ENCODE measurements around the gene DLGAP1.
"Not testable (repeated sequence)": the region's sequence is repeated elsewhere in the genome, so short reads cannot be mapped to it uniquely, and the experiment has no call there.

DLGAP1 gene

GRCh38 chr18:3585656-3586509, 869.2 kb downstream of the DLGAP1 start:
- no peak for DNase-seq (ENCODE audit: low read depth in 2 of 2)

GRCh38 chr18:3584897-3585460, 870.1 kb downstream of the DLGAP1 start:
- DNase-seq (ENCODE audit: low read depth in 2 of 2), result no peak

- DNase-seq (ENCODE audit: low read depth in 2 of 2), result no peak
Observed at GRCh38 chr18:3584266-3584861, 870.7 kb downstream of the DLGAP1 start.

GRCh38 chr18:3583873-3584247, 871.2 kb downstream of the DLGAP1 start:
- no peak for DNase-seq (ENCODE audit: low read depth in 2 of 2)

DNA sequence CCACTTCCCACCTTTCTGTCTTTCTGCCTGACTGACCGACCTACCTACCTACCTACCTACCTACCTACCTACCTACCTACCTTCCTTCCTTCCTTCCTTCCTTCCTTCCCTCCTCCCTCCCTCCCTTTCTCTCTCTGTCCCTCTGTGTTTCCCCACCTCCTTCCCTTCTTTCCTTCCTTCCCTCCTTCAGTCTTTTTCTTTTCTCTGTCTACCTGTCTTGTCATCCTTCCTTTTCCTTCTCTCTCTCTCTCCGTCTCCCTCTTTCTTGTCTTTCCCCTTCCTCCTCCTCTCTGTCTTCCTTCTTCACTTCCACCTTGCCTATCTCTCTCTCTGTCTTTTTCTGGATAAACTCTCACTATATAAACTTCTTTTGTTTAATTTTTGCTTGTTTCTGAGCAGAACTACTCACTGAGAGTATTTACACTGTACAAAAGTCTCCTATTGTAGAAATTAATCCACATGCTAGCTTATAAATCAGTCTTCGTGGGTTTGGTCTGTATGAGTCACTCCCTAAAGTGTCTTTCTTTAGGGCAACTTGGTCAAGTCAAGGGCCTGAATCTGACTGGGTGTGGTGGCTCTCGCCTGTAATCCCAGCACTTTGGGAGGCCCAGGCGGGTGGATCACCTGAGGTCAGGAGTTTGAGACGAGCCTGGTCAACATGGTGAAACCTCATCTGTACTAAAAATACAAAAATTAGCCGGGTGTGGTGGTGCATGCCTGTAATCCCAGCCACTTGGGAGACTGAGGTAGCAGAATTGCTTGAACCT, 871.8 kb downstream of the DLGAP1 start:
- not testable (repeated sequence) for DNase-seq (ENCODE audit: low read depth in 2 of 2)

DNA sequence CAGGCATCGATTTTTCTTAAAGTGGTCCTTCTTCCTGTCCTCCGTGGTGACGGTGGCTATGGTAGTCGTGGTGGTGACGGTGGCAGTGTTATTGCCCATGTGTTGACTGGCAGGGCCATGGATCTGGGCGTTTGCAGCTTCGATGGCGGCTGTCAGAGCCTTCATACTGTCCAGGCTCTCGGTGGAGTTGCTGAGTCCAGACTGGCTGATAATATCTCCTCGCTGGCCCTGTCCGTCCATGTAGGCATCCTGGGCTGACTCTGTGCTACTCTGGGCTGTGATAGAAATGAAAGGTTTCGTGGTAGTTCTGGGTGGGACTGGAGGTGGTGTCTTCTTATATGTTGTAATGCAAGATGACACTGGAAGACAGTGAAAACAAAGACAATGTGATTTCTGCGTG, 873.2 kb downstream of the DLGAP1 start:
- no peak for DNase-seq (ENCODE audit: low read depth in 2 of 2)

GRCh38 chr18:3580523-3581025, 874.5 kb downstream of the DLGAP1 start:
- not testable (repeated sequence) for DNase-seq (ENCODE audit: low read depth in 2 of 2)

GRCh38 chr18:3579701-3580100, 875.4 kb downstream of the DLGAP1 start:
- no peak for DNase-seq (ENCODE audit: low read depth in 2 of 2)

GRCh38 chr18:3578621-3579020, 876.5 kb downstream of the DLGAP1 start:
- no peak for DNase-seq (ENCODE audit: low read depth in 2 of 2)

DNA sequence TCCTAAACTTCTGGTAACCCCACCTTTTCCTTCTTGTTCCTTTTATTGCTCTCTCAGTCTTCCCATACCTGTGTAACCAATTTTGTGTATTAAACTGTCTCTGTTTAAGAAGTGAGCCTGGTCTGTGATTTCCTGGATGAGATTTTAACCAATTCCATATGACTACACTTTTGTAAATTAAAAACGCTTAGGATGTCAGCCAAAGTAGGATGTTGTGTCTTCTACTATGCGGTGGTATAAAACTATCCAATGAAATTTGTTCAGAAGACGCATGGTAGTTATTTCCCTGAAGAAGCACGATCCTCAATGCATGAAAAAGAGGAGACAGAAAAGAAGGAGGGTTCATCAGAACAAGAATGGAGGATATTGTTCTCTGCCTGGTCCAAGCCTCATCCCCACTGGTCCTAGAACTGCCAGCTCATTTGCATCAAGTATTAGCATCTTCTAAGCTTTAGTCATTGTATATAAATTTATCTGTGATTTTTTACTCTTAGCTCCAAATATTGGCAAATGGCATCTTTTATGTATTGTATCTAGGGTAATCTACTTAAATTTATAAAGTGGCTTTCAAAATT, 877.7 kb downstream of the DLGAP1 start:
- DNase-seq (ENCODE audit: low read depth in 2 of 2), result no peak

DNA sequence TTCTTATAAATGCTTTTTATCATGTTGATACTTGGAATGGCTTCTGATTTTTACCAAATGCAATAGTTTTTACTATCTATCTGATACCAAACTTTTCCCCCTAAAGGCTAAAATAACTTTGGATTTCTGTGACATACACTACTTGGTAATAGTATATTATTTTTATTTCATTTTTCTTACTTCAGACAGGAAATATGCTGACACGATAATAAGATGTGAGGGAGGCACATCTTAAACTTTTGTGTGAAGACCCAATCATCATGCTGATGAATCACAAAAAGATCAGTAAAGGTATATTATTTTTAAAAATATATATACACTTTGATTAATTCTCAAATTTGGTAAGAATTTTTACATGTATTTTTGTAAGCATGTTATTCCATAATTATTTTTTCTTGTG, 882.3 kb downstream of the DLGAP1 start:
- DNase-seq (ENCODE audit: low read depth in 2 of 2), result no peak

DNA sequence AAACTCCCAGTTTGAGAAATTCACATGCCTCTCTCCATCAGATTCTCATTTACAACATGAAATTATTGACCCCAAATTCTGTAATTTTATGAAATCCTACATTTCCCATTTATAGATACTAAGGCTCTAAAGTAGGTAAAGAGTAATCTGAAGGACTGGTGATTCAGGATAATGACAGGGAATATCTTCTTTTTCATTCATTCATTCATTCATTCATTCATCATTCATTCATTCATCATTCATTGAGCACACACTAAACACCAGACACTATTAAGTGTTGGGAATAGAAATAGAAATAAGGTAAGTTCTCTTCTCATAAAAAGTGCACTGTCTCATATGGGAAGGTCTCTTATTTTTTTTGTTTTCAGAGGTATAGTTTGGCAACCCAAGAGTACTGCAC, 888.3 kb downstream of the DLGAP1 start:
- no peak for DNase-seq (ENCODE audit: low read depth in 2 of 2)

DNA sequence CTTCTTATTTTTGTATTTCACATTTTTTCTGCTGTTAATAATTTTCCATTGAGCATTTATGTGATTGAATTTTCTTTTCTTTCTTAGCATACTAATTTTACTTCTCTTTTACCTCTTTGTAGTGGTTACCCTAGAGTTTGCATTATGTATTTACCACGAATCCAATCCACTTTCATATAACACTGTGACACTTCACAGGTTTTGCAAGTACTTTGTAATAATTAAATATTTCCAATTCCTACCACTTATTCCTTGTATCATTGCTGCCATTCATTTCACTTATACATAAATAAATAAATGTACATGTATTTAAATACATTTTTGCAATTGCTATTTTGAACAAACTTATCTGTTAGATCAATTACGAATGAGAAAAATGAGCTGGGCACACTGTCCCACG, 894.4 kb downstream of the DLGAP1 start:
- DNase-seq (ENCODE audit: low read depth in 2 of 2), result no peak

- DNase-seq (ENCODE audit: low read depth in 2 of 2), result no peak
Observed at GRCh38 chr18:3554811-3555427, 900.2 kb downstream of the DLGAP1 start.

DNA sequence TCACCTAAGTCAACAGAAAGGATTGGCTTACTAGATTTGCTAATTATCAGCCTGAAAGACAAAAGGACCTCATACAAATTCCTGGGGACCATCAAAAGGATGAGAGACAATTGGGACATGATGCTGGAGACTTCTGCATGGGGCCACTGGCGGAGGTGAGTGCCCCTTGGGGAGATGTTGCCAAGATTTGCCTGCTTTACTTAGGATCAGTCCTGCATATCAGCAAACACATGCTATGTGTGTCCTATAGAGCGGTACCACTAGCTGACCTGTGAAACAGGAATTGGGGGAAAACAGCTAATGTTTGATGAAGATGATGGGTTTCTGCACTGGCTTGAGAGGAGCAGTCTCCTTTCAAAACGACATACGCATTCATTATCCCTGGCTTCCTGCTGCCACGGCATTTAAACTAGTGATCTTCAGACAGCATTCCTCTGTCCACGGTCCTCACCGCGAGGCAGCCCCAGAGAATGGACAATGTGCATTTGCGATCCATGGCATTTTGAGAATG, 901.0 kb downstream of the DLGAP1 start:
- DNase-seq (ENCODE audit: low read depth in 2 of 2), result no peak

DNA sequence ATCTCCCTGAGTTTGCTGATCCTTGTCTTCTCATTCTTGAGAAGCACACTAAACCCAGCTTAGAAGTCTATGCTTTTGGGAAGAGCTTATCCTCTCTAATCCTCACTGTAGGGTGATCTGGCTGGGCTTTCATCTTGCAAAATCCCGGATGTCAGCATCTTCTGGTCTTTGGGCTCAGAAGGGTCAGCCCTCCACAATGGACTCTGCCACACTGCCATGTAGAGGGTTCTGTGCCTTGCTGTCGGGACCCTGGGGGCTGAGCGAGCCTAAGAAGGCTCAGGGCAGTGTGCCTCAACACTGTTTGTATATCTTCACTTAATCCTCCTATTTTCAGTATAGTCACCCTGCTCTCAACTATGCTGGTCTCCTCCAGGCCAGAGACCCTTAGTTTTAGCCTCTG, 902.8 kb downstream of the DLGAP1 start:
- no peak for DNase-seq (ENCODE audit: low read depth in 2 of 2)

DNA sequence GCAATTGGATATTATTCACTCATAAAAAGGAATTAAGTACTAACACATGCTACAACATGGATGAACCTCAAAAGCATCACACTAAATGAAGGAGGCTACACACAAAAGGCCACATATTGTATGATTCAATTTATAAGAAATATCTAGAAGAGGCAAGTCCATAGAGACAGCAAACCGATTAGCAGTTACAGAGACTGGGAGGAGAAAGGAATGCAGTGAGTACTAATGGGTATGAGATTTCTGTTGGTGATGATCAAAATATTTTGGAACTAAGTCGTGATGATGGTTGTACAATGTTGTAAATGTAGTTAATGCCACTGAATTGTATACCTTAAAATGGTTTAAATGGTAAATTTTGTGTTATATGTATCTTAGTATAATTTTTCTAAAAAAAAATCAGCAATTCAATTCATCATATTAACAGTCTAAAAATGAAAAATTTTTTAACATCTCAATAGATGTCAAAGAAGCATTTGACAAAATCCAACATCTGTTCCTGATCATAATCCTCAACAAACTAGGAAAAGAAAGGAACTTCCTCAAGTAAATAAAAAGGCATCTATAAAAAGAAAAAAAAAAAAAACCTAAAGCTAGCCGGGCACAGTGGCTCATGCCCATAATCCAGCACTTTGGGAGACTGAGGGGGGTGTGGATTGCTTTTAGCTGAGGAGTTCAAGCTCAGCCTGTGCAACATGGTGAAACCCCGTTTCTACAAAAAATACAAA, 907.1 kb downstream of the DLGAP1 start:
- DNase-seq (ENCODE audit: low read depth in 2 of 2), result no peak

DNA sequence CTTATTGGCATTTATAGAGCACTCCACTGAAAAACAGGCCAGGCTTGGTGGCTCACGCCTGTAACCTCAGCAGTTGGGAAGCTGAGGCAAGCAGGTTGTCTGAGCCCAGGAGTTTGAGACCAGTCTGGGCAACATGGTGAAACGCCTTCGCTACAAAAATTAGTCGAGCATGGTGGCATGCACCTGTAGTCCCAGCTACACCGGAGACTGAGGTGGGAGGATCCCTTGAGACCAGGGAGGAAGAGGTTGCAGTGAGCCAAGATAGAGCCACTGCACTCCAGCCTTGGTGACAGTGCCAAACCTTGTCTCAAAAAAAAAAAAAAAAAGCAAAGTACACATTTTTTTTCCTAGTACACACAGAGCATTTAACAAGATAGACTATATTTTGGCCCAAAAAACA, 909.0 kb downstream of the DLGAP1 start:
- no peak for DNase-seq (ENCODE audit: low read depth in 2 of 2)

- no peak for DNase-seq (ENCODE audit: low read depth in 2 of 2)
Observed at GRCh38 chr18:3544537-3544936, 910.6 kb downstream of the DLGAP1 start.

DNA sequence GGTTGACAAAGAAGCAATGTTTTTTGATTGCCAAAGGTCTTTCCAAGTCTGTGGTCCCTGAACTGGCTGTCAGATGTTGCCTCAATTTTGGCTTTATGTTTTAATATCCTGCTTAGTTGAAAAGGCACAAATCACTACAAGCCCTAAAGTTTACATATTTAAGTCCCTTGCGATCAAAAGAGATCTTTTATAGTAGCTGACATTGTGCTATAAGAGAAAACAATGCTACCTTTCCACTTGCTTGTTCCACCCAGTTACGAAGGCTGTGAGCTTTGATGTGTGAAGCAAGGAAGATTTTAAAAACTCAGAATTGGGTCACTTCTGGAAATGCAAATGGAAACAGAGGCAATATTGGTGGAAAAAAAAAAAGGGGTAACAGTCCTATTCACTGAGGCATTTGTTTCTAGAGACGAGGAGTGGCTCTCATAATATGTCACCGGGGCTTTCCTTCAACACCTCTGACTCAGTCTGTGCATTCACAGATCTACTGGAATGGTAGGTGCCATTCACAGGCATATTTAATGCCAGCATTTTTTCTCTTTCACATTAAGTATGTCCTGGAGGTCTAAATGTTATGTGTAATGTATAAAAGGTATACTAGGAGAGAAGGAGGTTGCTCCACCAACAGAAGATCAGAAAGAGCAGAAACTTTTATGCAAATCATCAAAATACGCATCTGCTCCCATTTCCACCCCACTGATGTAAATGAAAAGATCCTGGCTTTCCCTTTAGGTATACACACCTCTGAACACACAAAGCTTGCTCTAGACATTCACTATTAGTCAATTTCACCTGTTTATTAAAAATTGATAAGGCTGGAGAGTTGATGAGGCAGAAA, 913.3 kb downstream of the DLGAP1 start:
- no peak for DNase-seq (ENCODE audit: low read depth in 2 of 2)

Measured in stimulated activated CD4-positive, alpha-beta T cell treated with anti-CD3 and anti-CD28 coated beads, Interleukin-1b, Interleukin-23, amount 100 ng/mL, for 1 hour (primary cell).